ENCODE data around the gene ING4. TPM values are rescaled to one million over a fixed set of nuclear protein-coding genes. Genes with fewer than 3 reads are reported as not detected.

ING4 gene
- total RNA-seq, 1 experiment from 2014 or later, result 26.3 TPM

GRCh38 chr12:6688543-6688998, 25.7 kb upstream of the ING4 start:
- DNase-seq (ENCODE audit: low read depth), result peak; percentile 12

- DNase-seq (ENCODE audit: low read depth), result no peak
Observed at GRCh38 chr12:6685814-6686213, 22.9 kb upstream of the ING4 start.

- peak; percentile 40 for DNase-seq (ENCODE audit: low read depth)
Observed at GRCh38 chr12:6684609-6685008, 21.7 kb upstream of the ING4 start.

GRCh38 chr12:6676962-6677361, 14.0 kb upstream of the ING4 start:
- DNase-seq (ENCODE audit: low read depth), result no peak

- DNase-seq (ENCODE audit: low read depth), result no peak
Observed at GRCh38 chr12:6672143-6672542, 9.2 kb upstream of the ING4 start.

GRCh38 chr12:6667559-6668210, 4.8 kb upstream of the ING4 start:
- no peak for DNase-seq (ENCODE audit: low read depth)

GRCh38 chr12:6666211-6666610, 3.3 kb upstream of the ING4 start:
- DNase-seq (ENCODE audit: low read depth), result no peak

- no peak for DNase-seq (ENCODE audit: low read depth)
Observed at GRCh38 chr12:6664902-6665301, 2.0 kb upstream of the ING4 start.

- no peak for DNase-seq (ENCODE audit: low read depth)
Observed at GRCh38 chr12:6662602-6662905, 365 bp downstream of the ING4 start.

GRCh38 chr12:6653987-6654386, 8.9 kb downstream of the ING4 start:
- no peak for DNase-seq (ENCODE audit: low read depth)

- DNase-seq (ENCODE audit: low read depth), result no peak
Observed at GRCh38 chr12:6653342-6653741, 9.6 kb downstream of the ING4 start.

- DNase-seq (ENCODE audit: low read depth), result no peak
Observed at GRCh38 chr12:6652391-6652790, 10.5 kb downstream of the ING4 start.

- no peak for DNase-seq (ENCODE audit: low read depth)
Observed at GRCh38 chr12:6650832-6651231, 12.1 kb downstream of the ING4 start.

- DNase-seq (ENCODE audit: low read depth), result no peak
Observed at GRCh38 chr12:6647083-6647604, 15.8 kb downstream of the ING4 start, which contains the start of gene ACRBP. TSS of gene ACRBP (minus strand) at chr12:6647432. CDS start at chr12:6647366, 66 bp downstream.

- no peak for DNase-seq (ENCODE audit: low read depth)
Observed at GRCh38 chr12:6646276-6647082, 16.4 kb downstream of the ING4 start.

- DNase-seq (ENCODE audit: low read depth), result no peak
Observed at GRCh38 chr12:6644903-6645302, 18.0 kb downstream of the ING4 start.

GRCh38 chr12:6644257-6644596, 18.7 kb downstream of the ING4 start:
- no peak for DNase-seq (ENCODE audit: low read depth)

- DNase-seq (ENCODE audit: low read depth), result no peak
Observed at GRCh38 chr12:6643569-6644256, 19.2 kb downstream of the ING4 start.

GRCh38 chr12:6641131-6641530, 21.8 kb downstream of the ING4 start:
- DNase-seq (ENCODE audit: low read depth), result no peak

- no peak for DNase-seq (ENCODE audit: low read depth)
Observed at GRCh38 chr12:6640497-6640896, 22.4 kb downstream of the ING4 start.

- no peak for DNase-seq (ENCODE audit: low read depth)
Observed at GRCh38 chr12:6639151-6639801, 23.6 kb downstream of the ING4 start.

- no peak for DNase-seq (ENCODE audit: low read depth)
Observed at GRCh38 chr12:6638305-6638704, 24.6 kb downstream of the ING4 start.
